HG03521 (cell line): ENCODE data around the gene EVA1B.

ENCODE experiments used
- ATAC-seq: cut with Tn5 transposase; IDR thresholded peaks from one replicate; pipeline ENCODE4 v1.9.1; 2021; ENCODE audit warnings: mild to moderate bottlenecking, moderate library complexity; ENCODE audit not compliant: unreplicated experiment

The EVA1B gene

GRCh38 chr1:36284061-36284460 lies 39.4 kb downstream of the EVA1B start:
- no peak for ATAC-seq

GRCh38 chr1:36279789-36280296 lies 43.6 kb downstream of the EVA1B start:
- ATAC-seq, result no peak

GRCh38 chr1:36279110-36279788 lies 44.2 kb downstream of the EVA1B start:
- ATAC-seq, result no peak

GRCh38 chr1:36276688-36277087 lies 46.8 kb downstream of the EVA1B start:
- no peak for ATAC-seq

GRCh38 chr1:36274201-36274600 lies 49.2 kb downstream of the EVA1B start:
- no peak for ATAC-seq

- ATAC-seq, result no peak
Measured at GRCh38 chr1:36273024-36273423, 50.4 kb downstream of the EVA1B start.
